ENCODE measurements around the gene CDH13.

The CDH13 gene

DNA sequence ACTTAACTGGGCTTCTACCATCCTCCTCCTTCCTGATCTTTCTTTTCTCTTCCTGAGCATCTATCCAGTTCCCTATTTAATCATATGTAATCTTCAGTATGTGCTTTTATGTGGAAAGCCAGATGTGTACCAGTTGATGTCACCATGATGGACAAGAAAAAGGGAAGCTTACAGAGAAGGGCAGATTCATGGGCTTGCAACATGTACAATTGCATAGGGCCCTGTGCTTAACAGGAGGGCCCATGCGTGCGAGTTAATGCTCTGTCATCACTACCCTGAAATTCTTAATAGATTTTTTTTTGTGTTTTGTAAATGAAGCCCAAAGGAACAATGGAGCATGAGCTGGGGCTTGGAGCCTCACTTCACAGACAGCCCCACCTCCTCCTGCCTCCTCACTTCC is 124.3 kb downstream of the CDH13 start:
- DNase-seq, result no peak

DNA sequence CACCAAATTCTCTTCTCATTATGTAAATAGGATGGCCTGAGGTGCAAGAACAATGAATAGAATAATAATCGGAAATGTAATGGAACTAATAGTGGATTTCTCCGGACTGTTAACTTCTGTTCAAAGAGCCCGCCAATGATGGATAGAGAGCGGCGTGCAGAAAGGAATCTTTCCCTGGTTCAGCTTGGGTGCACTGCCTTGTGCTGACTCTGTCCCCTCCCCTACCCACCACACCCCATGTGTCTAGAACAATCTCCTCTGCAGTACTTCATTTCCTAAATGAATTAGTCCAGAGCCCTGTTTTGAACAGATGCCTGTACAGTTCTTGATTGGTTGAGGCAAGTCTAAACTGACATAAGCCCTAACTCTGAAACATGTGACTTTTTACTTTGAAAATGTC is 125.4 kb downstream of the CDH13 start:
- DNase-seq, result no peak

DNA sequence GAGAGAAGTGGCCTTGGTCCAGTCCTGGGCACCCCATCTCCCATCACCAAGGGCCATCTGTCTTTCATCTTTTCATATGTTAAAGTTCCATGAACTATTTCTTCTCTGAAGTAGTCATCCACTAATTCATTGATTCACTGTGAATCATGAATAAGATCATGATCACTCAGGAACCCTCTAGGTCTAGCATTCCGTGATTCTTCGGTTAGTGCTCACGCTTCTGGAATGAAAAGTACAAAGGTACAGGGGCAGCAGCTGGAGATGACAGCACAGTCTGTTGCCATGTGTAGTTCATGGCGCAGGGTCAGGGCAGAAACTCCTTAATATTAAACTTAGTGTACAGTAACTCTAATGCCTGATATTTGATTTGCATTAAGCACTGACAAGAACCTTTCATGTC is 127.1 kb downstream of the CDH13 start:
- DNase-seq, result no peak

DNA sequence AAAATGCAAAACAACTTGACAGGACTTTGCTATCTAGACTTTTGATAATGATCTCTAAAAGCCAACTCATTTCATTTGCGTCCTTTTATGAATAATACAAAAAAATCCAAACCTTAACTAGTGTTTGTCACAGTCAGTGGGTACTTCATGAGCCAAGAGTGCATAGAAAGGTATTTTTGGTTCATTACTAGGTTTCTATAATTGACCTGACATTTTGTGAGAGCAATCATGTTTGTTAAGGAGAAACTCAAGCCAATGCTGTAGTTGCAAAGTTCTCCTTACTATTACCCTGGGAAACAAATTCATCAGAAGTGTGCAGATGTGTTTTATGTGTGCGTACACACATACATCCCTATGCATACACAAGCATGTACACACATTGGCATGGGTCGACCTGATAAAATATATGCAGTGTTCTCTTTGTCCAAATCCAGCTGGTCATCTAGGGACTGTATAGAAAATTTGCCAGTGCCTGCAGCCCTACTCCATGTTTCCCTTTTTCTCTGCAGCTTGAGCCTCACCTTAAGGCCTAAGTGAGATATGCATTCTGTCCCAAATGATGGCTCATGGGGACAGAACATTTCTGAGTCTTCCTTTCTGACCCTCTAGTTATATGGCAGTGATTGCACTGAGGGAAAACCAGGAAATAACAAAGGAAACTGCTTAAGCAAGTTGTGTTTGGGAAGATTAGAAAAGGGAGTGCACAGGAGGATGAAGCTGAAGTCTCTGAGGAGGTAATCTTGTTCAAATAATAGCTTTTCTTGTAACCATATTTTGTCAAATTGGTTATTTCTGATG is 128.1 kb downstream of the CDH13 start:
- DNase-seq, result no peak

DNA sequence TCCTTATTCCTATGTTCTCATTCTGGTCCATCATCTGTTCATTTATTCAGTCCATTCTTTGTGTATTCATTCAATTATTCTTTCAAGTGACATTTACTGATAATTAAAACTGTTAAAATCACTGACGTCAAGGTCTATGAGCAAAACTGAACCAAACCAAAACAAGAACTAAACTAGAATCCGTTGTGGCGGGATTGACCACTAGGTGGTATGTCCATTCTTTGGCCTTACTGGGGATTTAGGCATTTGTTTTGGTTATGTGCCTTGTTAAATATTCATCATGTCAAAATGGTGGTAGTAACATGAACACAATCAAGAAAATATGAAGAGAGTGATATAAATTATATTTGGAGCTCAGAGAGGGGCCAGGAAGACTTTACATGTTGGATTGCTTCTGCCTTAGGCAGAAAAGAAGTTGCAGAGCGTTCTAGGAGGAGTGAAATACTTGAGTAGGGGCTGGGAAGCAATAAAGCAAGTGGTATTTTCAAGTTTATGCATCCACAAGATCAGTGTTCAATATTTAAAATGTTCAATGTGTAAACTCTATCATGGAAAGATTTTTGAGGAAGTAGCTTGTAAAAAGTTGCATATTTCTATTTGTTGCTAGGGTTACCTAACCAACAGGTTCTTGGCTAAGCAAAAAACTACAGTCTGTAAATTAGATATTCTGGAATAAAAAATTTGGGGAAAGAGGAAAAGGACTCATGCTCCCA is 129.0 kb downstream of the CDH13 start:
- no peak for DNase-seq

DNA sequence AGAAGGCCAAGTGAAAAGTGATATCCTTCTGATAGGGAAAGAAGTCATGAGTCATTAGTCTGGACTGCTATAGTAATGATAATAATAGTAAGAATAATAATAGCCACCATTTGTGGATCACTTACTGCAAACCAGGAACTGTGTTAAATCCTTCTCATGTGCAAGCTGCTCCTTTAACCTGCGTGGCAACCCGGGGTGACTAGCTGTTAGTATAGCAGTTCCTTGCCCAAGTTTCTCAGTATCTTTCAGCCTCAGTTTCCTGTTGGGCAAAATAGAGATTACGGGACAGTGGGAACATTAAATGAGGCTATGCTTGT is 129.5 kb downstream of the CDH13 start:
- DNase-seq, result no peak

DNA sequence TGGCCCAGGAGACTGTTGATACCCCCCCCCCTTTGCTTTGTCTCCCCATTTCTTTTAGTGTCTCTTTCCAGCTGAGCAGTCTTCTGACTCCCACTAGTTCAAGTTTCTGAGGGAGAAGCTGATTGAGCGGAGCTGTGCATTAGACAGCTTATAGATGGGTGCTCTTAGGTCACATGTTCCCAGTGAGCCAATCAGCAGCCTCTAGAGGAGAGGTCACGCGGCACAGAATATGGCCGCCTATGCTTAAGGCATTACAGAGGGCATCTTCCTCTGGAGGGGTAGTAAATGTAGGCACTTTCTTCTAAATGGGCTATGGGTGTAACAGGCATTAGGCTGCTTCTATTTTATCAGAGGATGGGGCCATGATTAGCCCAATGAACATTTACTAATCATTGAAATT is 131.6 kb downstream of the CDH13 start:
- DNase-seq, result no peak

DNA sequence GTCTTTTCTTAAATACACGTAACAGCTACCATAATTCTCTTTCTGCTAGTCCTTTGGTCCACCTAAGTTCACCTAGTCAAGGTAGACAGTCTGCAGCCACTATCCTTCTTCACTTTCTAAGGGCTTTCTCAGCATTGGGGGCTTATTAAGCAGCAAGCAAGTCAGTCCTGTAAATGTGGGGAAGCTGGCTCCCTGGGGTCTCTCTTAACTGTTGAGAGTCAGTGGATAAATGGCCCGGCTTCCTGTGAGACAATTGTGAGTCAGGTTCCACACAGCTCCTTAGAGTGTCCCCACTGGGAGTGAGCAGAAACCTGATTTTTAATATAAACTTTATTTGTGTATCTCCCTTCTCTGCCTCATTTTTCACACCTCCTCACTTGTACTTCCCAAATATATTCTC is 132.1 kb downstream of the CDH13 start:
- no peak for DNase-seq

DNA sequence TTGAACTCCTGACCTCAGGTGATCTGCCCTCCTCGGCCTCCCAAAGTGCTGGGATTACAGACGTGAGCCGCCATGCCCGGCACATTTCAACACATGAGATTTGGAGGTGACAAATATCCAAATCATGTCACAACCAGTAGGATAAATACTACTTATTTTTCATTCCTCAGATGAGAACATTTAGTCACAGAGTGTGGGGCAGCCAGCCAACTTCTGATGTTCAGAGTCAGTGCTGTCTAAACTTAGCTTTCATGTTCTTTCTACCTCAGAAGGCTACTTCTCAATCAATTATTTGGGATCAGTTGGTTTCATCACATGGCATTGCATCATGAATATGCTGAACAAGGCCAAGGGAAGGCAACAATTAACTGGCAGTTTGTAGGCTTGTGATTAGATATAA is 134.5 kb downstream of the CDH13 start:
- DNase-seq, result no peak

DNA sequence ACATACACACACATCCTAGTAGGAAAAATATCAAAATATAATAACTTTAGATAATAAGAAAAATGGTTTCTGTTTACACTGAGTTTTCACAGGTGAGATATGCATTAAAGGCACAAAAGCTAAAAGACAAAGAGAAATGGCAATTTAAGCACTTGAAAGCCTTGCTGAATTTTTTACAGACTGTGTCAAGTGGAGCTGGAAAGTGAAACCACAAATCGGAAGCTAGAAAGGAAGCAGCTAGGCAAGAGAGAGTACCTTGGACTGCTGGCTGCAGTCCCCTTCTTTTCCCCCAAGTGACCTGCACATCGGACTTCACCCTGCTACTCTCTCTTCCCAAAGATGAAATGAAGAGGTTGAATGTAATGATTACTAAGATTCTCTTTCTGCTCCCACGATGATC is 135.1 kb downstream of the CDH13 start:
- DNase-seq, result no peak

DNA sequence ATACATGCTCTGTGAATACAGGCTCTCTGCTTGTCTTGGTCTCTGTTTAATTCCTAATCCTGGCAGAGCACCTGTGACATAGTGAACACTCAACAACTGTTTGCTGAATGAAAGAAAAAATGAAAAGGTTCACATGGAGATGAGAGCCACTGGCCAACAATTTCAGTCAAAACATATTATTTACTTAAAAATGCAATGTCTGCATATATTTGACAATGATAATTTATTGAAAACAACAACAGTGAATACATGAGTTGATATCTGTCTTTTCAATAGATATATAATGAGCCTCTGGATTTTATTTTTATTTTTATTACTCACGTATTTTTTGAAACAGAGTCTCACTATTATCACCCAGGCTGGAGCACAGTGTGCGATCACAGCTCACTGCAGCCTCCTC is 136.6 kb downstream of the CDH13 start:
- no peak for DNase-seq

DNA sequence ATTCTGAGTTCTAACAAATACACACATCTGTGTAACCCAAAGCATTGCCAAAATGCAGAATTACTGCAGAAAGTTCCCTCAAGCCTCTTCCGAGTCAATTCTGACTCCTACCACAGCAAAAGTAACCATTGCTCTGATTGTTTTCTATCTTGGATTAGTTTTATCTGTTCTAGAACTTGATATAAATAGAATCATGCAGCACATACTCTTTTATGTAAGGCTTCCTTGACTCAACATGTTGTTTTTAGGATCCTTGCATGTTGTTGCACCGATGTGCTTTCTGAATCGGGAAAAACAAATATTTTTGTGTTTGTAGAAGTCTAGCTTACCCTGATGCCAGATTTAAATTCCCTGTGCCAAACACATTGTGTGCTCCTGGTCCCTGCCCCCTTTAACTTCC is 140.4 kb downstream of the CDH13 start:
- no peak for DNase-seq

DNA sequence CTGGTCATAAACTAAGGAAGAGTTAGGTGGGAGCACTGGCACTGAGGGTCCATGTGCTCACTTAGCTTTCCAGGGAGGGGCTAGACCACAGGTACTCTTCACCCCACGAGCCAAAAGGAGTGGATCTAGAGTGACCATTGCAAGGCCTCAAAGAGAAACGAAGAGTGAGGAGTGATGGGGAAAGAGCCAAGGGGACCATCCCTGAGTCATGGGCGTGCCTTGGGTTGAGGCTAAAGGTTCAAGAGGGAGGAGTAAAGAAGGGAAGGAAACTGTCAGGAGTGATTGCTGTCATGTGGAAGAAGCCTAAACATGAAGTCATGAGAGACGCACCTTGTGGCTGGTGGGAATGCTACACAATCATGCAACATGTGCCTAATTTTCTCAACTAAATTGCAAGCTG is 141.0 kb downstream of the CDH13 start:
- DNase-seq, result no peak

DNA sequence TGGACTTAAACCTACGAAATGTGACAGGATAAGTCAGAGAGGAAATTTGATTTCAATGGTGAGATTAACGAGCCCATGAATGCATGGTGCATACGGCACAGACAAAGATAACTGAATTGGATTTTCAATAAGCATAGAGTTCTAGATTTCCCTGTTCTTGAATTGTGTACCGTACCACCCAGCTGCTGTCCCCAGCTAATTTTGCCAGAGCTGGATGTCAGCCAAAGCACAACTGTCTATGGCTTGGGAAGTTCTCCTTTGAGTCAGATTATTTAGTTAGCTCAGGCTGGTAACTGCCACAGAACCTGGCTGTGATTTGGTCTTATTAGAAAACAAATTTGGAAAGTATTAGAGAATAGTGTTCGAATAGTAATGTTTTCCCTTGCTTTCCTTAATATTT is 143.1 kb downstream of the CDH13 start:
- DNase-seq, result no peak

DNA sequence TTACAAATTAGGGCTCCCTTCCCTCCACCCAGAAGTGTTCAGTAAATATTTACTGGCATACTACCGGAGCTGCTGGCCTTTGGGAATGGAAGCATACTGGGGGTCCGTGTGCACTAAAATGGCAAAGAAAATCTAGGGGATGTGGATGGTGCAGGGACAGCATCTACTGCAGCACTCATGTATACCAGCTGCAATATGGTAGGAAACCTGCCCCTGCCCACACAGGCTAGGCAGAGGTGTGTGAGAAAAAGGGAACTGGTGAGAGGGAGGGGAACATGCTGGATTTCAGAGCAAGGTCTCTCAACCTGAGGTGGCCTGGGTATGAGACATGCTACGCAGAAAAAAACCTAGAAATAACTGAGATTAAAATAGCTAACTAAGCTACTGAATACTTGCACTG is 145.4 kb downstream of the CDH13 start:
- DNase-seq, result no peak

DNA sequence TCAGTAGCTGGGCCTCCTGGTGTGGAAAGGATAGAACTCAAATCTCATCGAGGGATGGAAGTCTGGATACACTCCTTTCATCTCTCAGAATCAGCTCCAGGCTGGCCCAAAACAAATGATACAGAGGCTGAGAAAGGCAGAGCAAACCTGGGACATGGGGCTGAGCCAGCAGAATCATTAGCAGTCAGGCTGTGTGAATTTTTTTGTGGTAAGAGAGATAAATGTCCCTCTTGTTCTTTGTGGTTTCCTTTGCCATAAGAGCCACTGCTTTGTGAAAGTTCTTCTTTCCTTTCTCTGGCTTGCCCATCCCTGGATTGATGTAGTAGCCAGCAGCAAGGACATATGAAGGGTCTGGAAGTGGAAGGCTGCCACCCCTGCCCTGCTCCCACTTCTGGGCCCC is 146.2 kb downstream of the CDH13 start:
- no peak for DNase-seq

DNA sequence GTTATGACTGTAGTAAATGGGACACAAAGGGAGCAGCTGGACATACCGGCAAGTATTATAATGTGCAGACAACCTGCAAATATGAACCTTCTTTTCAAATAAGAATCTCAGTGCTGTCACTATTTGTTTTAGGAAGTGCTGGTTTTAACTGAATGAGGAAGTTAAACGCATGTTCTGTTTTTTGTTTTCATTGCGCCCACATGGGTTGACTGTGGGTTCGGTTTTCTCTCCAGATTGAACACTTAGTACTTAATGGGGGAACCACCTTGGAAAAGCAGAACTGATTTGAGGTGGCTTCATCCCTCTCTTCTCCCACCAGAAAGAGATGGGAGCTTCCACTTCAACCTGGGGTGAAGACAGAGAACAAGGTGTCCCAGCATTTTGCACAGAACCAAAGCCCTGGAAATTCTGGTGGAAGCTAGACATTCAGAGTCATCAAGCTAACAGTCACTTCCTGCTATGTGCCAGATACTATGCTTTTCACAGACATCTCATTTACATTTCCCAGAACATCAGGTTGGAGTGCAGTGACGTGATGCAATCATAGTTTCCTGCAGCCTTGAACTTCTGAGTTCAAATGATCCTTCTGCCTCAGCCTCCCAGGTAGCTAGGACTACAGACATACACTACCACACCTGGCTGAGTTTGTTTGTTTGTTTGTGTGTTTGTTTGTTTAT is 149.8 kb downstream of the CDH13 start:
- no peak for DNase-seq

DNA sequence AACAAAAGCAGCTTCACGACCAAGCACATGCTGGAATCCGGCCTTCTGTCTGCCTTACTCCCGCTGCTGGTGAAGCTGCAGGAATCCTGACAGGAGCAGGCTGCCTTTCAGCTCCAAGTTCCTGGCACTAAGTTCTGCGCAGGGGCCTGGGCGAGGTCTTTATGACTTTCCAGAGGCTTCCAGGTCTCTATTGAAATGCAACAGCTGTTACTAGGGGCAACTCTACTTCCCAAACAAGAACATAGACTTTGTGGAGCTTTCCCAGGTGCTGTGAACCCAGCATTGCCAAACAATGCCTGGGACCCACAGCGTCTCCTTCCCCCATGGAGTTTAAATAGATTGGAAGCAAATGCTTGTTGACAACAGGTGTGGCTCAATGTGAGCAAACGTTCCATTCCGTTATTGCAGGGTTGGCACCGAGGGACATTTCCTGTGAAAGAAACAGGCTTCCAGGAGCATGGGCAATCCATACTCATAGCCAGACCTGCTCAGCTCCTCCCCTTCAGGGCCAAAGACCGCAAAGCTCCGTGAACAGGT is 156.0 kb downstream of the CDH13 start:
- DNase-seq, result no peak

DNA sequence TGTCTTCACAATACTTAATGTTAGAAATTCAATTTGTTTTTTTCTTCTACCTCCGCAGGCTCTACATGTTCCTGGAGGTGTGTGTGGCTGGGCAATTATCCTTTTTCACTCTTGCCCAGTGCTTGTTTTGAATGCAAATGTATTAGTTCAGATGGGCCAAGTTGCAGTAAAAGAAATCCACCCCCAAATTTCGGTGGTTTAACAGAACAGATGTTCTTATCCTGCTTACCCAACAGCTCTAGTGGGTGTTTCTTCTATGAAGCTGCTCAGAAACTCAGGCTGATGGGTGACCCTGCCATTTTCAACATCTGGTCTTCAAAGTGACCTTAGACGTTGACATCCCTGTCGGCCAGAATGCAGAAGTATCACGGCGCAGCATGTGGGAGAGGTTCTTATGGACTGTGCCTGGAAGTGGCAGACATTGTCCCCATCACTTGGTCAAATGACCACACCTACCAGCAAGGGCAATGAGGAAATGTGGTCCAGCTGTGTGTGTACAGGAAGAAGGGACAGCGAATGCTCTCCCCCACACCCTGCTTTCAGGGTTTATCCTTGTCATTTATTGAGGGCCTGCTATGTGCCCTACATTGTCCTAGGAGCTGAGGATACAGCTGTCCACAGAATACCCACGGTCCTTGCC is 157.3 kb downstream of the CDH13 start:
- DNase-seq, result no peak

DNA sequence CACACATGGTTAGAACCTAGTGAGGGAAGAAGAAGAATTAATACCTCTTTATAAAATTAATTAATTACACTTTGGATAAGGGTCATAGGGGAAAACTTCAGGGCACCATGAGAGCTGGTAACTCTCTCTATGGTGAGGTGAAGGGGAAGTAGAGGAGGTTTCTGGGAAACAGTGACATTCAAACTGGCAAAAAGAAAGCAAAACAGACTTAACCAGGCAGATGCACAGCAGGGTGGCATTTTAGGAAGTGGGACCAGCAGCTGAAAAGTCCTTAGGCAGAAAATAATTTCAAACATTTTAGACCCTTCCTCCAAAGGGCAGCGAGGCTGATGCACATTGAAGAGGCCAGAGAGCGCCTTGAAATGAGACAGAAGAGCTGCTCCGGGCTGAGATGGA is 157.8 kb downstream of the CDH13 start:
- no peak for DNase-seq

DNA sequence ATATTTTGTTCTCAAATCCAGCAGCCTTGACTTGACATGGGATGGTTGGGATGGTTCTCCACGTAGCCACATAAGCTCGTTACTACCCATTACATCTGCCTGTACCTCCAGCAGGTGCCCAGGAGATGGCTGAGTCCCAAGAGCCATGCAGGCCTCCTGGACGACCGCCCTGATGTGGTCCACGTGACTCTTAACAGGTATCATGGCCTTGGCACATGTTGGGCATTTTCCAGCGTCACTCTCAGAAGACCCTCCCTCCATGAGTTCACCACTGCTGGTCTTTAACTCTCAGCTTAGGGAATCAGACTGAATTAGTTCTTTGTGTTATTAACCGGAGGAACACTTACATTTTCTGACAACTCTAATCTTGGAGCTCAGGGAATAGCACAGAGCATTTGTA is 161.5 kb downstream of the CDH13 start:
- DNase-seq, result no peak

DNA sequence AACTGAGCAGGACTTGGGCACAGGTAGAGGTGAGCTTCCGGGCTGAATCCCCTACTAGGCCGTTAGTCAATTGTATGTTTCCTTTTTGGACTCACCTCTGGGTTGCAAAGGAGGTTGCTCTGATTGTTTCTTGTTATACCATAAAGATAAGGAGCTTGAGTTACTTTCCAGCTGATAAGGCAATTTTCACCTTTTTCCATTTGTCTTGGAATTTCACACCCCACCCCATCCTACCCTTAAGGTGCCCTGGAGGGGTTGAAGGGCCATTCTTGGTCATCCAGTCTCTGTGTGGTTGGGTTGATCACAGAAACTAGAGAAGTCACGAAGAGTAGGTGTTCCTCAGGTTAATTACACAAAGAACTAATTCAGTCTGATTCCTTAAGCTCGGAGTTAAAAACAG is 162.2 kb downstream of the CDH13 start:
- DNase-seq, result no peak

DNA sequence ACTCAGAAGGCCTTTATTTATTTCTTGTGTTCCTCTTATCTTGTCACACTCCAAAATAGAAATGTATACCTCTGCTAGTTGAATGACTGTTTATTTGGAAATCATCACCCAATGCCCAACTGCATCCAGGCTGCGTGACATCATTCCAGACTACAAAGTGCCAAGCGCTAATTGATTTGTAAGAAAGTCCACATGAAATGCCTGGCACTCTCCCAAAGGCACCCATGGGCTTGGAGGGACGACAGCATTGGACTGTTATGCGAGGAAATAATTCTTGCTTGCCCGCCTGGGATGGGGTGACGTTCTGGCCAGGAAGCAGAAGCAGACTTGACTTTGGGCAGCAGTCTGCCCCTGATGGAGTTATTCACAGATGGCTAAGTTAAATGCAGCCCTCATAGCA is 165.9 kb downstream of the CDH13 start:
- DNase-seq, result no peak

All from activated CD4-positive, alpha-beta T cell treated with anti-CD3 and anti-CD28 coated beads, Interleukin-2, amount 50 U/mL, for 16 hours (primary cell).